HepG2 (cell line): Measurements from ENCODE around the gene RBM12. TPM values are rescaled to one million over a fixed set of nuclear protein-coding genes. Genes with fewer than 3 reads are reported as not detected.
A peak's percentile ranks its signal among the peaks of the same experiment; 100 is the strongest.

Source experiments
- ARNT2 ChIP-seq: sonication (generic); formaldehyde crosslinking; IDR thresholded peaks from 2 replicates; pipeline ENCODE4 v1.8.0; 2022; ENCODE audit warnings: mild to moderate bottlenecking, low read depth, missing genetic modification reagents, moderate library complexity
- FOXP4 ChIP-seq: sonication (generic); formaldehyde crosslinking; IDR thresholded peaks from 2 replicates; pipeline ENCODE4 v1.4.0; 2020; ENCODE audit warnings: missing genetic modification reagents
- RFX1 ChIP-seq: fragments of 450-650 bp; IDR thresholded peaks from 2 replicates; pipeline ENCODE4 v1.6.1; 2017
- SNRNP70 ChIP-seq: fragments of 200-400 bp; formaldehyde crosslinking; IDR thresholded peaks from 2 replicates; pipeline ENCODE4 v1.6.1; 2017; ENCODE audit warnings: mild to moderate bottlenecking, low read depth, low read length, moderate library complexity
- TAF15 ChIP-seq: fragments of 200-400 bp; formaldehyde crosslinking; IDR thresholded peaks from one replicate; pipeline ENCODE4 v1.6.1; 2018; ENCODE audit warnings: mild to moderate bottlenecking, low read depth, low read length; ENCODE audit not compliant: poor library complexity, severe bottlenecking
- TBL1XR1 ChIP-seq: fragments of 150-350 bp; IDR thresholded peaks from 2 replicates; pipeline ENCODE4 v1.6.1; 2014; ENCODE audit warnings: borderline replicate concordance, low read length; ENCODE audit not compliant: partially characterized antibody
- U2AF1 ChIP-seq: fragments of 200-400 bp; formaldehyde crosslinking; optimal IDR thresholded peaks from 2 replicates; pipeline ENCODE3; 2017; ENCODE audit warnings: mild to moderate bottlenecking, low read depth, low read length
- ZNF432 ChIP-seq: sonication (generic); formaldehyde crosslinking; IDR thresholded peaks from 2 replicates; pipeline ENCODE4 v1.5.0; 2020; ENCODE audit warnings: missing genetic modification reagents, mild to moderate bottlenecking, borderline replicate concordance
- ZNF547 ChIP-seq: sonication (generic); formaldehyde crosslinking; IDR thresholded peaks from 2 replicates; pipeline ENCODE4 v1.5.1; 2020; ENCODE audit warnings: mild to moderate bottlenecking, missing genetic modification reagents
- ZNF713 ChIP-seq: sonication (generic); formaldehyde crosslinking; IDR thresholded peaks from 2 replicates; pipeline ENCODE4 v1.4.0; 2020; ENCODE audit warnings: mild to moderate bottlenecking, missing genetic modification reagents
- ZNF746 ChIP-seq: sonication (generic); formaldehyde crosslinking; IDR thresholded peaks from 2 replicates; pipeline ENCODE4 v1.8.0; 2022; ENCODE audit warnings: mild to moderate bottlenecking, missing genetic modification reagents
- ZNF816 ChIP-seq: sonication (generic); formaldehyde crosslinking; IDR thresholded peaks from 2 replicates; pipeline ENCODE4 v1.8.0; 2022; ENCODE audit warnings: missing genetic modification reagents, mild to moderate bottlenecking, borderline replicate concordance
- polyA plus RNA-seq, 8 experiments: library from polyadenylated mRNA; depleted of rRNA in 3 of 8; stranded (reverse) in 7 of 8; unstranded in 1 of 8; fragments of >200 nt; fragmentation: Illumina TruSeq in 4 of 8; extraction: Trizol in 4 of 8; gene quantifications; 2 replicates each; pipeline versions ENCODE4 v1.2.1 to v1.2.3, GENCODE V29; 2011 to 2016; ENCODE audit warnings: low read depth in 4 of 8, missing spikeins in 1 of 8, mixed read lengths in 1 of 8; ENCODE audit not compliant: insufficient read depth in 1 of 8
- total RNA-seq, 5 experiments: library from RNA; depleted of rRNA; stranded (reverse); fragments of >200 nt; fragmentation: Illumina TruSeq; extraction: Trizol; gene quantifications; 2 replicates each; pipeline ENCODE4 v1.2.3, GENCODE V29; 2016; ENCODE audit warnings: low read depth in 1 of 5
- TF ChIP-seq, protein P1 (sequence below): sonication (generic); formaldehyde crosslinking; IDR thresholded peaks from 2 replicates; pipeline ENCODE4 v1.4.0; 2020; ENCODE audit warnings: mild to moderate bottlenecking, missing genetic modification reagents
- TF ChIP-seq, protein P2 (sequence below): sonication (generic); formaldehyde crosslinking; IDR thresholded peaks from 2 replicates; pipeline ENCODE4 v1.9.0; 2022; ENCODE audit warnings: missing genetic modification reagents, mild to moderate bottlenecking, borderline replicate concordance
- TF ChIP-seq, protein P3 (sequence below): IDR thresholded peaks from 2 replicates; pipeline ENCODE4 v1.6.1; 2016; ENCODE audit warnings: missing genetic modification reagents, missing compliant biosample characterization

The RBM12 gene
- total and polyA plus RNA-seq, 2 of the 13 experiments (the other 11 are each of a cell fraction or from before 2014, with no cell fraction given): 97.9 to 104 TPM

GRCh38 chr20:35600993-35601973 is 63.4 kb downstream of the RBM12 start (continued):
- TF ChIP-seq, protein P1, sequence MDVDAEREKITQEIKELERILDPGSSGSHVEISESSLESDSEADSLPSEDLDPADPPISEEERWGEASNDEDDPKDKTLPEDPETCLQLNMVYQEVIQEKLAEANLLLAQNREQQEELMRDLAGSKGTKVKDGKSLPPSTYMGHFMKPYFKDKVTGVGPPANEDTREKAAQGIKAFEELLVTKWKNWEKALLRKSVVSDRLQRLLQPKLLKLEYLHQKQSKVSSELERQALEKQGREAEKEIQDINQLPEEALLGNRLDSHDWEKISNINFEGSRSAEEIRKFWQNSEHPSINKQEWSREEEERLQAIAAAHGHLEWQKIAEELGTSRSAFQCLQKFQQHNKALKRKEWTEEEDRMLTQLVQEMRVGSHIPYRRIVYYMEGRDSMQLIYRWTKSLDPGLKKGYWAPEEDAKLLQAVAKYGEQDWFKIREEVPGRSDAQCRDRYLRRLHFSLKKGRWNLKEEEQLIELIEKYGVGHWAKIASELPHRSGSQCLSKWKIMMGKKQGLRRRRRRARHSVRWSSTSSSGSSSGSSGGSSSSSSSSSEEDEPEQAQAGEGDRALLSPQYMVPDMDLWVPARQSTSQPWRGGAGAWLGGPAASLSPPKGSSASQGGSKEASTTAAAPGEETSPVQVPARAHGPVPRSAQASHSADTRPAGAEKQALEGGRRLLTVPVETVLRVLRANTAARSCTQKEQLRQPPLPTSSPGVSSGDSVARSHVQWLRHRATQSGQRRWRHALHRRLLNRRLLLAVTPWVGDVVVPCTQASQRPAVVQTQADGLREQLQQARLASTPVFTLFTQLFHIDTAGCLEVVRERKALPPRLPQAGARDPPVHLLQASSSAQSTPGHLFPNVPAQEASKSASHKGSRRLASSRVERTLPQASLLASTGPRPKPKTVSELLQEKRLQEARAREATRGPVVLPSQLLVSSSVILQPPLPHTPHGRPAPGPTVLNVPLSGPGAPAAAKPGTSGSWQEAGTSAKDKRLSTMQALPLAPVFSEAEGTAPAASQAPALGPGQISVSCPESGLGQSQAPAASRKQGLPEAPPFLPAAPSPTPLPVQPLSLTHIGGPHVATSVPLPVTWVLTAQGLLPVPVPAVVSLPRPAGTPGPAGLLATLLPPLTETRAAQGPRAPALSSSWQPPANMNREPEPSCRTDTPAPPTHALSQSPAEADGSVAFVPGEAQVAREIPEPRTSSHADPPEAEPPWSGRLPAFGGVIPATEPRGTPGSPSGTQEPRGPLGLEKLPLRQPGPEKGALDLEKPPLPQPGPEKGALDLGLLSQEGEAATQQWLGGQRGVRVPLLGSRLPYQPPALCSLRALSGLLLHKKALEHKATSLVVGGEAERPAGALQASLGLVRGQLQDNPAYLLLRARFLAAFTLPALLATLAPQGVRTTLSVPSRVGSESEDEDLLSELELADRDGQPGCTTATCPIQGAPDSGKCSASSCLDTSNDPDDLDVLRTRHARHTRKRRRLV (CRISPR knock-in tag): no peak
- TF ChIP-seq ZNF713 (CRISPR knock-in tag) (0 out of 2 replicates have a peak, but pooled peaks have one; percentile 46), RFX1 (no peak), TAF15 (no peak), ZNF547 (CRISPR knock-in tag) (peak; percentile 83; the same call in 1 of the 2 replicates), ZNF816 (CRISPR knock-in tag) (no peak), ZNF432 (CRISPR knock-in tag) (no peak), U2AF1 (no peak), SNRNP70 (no peak), FOXP4 (peak; percentile 27; the same call in 1 of the 2 replicates), ZNF746 (no peak; the same call in 1 of the 2 replicates), TBL1XR1 (no peak), ARNT2 (peak; percentile 71; the same call in 1 of the 2 replicates)
- TF ChIP-seq, protein P2, sequence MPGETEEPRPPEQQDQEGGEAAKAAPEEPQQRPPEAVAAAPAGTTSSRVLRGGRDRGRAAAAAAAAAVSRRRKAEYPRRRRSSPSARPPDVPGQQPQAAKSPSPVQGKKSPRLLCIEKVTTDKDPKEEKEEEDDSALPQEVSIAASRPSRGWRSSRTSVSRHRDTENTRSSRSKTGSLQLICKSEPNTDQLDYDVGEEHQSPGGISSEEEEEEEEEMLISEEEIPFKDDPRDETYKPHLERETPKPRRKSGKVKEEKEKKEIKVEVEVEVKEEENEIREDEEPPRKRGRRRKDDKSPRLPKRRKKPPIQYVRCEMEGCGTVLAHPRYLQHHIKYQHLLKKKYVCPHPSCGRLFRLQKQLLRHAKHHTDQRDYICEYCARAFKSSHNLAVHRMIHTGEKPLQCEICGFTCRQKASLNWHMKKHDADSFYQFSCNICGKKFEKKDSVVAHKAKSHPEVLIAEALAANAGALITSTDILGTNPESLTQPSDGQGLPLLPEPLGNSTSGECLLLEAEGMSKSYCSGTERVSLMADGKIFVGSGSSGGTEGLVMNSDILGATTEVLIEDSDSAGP (CRISPR knock-in tag): no peak
- TF ChIP-seq, protein P3, sequence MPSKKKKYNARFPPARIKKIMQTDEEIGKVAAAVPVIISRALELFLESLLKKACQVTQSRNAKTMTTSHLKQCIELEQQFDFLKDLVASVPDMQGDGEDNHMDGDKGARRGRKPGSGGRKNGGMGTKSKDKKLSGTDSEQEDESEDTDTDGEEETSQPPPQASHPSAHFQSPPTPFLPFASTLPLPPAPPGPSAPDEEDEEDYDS (CRISPR knock-in tag): no peak
